ENCODE results near the gene THOC6.

Gene THOC6

GRCh38 chr16:3023669-3024478 lies at the start of gene THOC6, which contains the start of gene HCFC1R1:
Gene THOC6 (plus strand): TSS chr16:3024035. CDS start chr16:3024327, 292 bp downstream.
Gene HCFC1R1 (minus strand): TSS chr16:3023942. CDS start chr16:3023941, 1 bp downstream.
- DNase-seq (ENCODE audit: low read depth in 3 of 3), result peak; percentile 90 to 93 (median 91)

DNA sequence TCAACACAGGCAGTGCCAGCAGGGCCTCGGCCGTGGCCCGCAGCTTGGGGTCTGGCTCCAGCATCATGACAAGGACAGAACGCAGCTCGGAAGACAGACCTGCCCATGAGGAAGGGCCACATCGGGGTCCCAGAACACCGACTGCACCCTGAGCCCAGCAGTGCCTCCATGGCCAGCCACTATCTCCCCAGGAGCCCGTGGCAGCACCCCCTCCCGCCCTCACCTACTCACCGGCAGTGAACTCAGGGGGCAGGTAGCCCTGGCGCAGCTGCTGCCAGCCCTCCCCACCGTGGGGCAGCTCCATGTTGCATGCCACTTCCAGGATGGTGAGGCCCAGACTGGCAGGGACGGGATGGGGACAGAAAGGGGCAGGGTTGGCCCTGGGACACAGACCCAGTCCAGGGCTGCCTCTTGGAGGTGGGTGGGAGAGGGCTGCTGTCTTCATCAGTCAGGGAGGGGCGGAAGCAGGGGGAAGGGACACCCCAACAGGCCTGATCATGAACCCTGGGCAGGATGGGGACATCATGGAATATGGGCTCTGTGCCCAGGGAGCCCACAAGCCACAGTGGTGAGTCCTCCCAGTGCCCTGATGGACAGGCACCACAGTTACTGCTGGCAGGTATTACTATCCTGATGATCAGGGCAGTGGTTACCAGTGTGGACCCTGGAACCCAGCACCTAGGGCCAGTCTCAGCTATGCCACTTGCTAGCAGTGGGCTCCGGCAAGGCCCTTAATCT lies 49.3 kb upstream of the THOC6 start:
- DNase-seq (ENCODE audit: low read depth in 3 of 3), result no peak

DNA sequence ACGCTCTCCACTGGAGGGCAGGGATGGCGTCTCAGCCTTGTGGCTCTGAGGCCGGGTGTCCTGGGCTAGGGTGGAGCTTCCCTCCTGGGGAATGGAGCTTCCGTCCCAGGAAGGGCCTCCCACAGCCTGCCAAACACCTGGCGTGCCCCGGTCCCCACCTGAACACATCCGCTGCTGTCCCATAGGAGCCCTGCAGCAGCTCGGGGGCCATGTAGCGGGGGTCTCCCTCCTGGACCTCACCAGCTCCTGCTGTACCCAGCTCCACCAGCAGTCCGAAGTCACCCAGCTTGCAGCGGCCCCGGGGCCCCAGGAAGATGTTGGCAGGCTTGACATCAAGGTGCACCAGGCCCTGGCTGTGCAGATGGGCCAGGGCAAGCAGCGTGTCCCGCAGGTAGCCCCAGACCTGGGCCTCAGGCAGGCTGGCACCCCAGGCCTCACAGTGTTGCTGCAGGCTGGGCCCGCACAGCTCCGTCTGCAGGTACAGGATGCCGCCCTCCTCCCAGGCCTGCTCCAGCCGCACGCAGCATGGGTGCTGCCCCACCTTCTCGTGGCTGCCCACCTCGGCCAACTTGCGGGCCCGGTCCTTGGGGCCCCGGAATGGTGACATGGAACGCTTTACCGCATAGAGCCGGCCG lies 48.6 kb upstream of the THOC6 start:
- no peak for DNase-seq (ENCODE audit: low read depth in 3 of 3)

DNA sequence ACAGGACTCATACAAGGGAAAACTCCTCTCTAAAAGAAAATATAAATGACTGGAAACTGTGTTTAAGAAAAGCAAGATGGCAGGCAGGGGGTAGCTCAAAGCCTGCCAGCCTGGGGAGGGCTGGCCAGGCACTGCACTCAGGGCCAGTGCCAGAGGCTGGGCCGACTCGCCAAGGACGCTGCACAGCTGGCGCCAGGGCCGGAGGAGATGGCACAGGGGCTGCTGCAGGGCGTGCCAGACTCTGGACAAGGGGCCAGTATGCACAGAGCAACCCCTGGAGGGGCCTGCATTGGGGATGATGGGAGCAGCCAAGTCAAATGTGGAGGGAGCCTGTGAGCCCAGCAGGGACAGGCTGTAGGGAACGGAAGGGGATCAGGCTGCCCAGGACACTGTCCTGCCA lies 47.6 kb upstream of the THOC6 start:
- DNase-seq (ENCODE audit: low read depth in 3 of 3), result no peak

DNA sequence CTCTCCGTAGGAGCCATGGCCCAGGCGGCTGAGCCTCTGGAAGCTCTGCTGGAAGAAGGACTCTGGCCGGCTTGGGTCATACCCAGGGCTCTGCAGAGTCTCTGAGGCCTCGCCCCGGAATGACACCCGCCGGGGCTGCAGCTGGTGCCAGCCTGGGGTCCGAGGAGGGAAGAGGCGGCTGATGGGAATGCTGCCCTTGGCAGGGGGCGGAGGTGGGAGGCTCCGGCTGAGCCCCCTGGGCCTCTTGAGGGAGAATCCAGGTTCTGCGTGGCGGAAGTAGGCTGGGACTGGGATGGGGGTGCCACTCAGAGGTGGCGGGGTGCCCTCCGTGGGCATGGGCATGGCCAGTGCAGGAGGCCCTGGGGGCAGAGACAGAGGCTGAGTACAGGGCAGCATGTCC lies 47.2 kb upstream of the THOC6 start:
- no peak for DNase-seq (ENCODE audit: low read depth in 3 of 3)

GRCh38 chr16:2977440-2977839 lies 46.4 kb upstream of the THOC6 start:
- no peak for DNase-seq (ENCODE audit: low read depth in 3 of 3)

DNA sequence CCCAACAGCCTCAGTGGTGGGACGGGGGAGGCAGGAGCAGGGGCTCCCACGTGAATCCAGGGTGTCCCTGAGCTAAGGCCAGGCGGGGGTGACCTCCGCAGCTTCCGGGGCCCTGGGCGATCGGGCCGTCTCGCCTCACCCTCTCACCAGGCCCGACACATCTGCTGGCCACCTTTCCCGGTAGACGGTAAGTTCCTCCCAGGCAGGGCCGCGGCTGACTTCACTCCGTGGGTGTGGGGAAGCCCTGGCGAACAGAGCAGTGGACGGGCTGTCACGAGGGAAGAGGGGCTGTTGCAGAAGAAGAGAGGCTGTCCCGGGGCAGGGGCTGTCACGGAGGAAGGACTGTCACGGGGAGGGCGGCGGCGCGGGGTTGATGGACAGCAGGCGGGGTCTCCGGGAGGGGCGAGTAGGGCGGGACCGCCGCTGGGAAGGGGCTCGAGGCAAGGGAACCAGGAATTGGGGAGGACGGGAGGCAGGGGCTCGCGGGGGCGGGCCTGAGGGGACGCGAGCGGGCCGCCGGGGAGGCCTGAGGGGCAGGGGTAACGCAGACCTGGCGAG lies 44.1 kb upstream of the THOC6 start:
- no peak for DNase-seq (ENCODE audit: low read depth in 3 of 3)

- peak; percentile 89 to 95 (median 93) for DNase-seq (ENCODE audit: low read depth in 3 of 3)
These were observed 43.3 kb upstream of the THOC6 start, which contains the start of gene PKMYT1 for GRCh38 chr16:2980227-2981176. Gene PKMYT1 (minus strand): TSS chr16:2980446. CDS start chr16:2979657, 789 bp downstream.

GRCh38 chr16:2981177-2981898 lies 42.5 kb upstream of the THOC6 start:
- no peak for DNase-seq (ENCODE audit: low read depth in 3 of 3)

DNA sequence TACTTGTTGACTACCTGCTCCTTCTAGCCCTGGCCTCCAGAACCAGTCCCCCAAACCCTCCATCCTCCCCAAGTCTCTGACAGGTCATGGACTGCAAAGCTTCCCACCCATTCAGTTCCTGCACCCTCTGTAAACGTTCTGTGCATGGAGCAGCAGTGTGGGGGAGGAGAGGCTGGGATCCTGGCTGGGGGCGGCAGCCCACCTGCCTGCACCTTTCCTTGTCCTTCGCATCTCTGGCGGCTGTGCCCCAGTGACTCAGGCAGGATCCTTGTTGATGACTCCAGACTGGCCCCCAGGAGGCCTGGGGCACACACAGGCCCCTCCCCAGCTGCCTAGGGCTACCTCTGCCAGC lies 42.0 kb upstream of the THOC6 start:
- DNase-seq (ENCODE audit: low read depth in 3 of 3), result no peak

DNA sequence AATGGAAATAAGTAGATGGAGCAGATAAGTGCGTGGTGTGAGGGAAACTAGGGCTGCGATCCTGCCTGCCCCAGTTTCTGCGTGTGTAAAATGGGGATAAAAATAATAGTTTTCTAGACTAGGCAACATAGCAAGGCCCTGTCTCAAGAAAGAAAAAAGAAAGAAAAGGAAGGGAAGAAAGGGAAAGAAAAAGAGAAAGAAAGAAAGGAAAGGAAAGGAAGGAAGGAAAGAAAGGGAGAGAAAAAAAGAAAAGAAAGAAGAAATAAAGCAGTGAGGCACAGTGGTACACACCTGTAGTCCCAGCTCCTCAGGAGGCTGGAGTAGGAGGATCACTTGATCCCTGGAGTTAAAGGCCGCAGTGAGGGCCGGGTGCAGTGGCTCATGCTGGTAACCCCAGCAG lies 41.4 kb upstream of the THOC6 start:
- DNase-seq (ENCODE audit: low read depth in 3 of 3), result no peak

DNA sequence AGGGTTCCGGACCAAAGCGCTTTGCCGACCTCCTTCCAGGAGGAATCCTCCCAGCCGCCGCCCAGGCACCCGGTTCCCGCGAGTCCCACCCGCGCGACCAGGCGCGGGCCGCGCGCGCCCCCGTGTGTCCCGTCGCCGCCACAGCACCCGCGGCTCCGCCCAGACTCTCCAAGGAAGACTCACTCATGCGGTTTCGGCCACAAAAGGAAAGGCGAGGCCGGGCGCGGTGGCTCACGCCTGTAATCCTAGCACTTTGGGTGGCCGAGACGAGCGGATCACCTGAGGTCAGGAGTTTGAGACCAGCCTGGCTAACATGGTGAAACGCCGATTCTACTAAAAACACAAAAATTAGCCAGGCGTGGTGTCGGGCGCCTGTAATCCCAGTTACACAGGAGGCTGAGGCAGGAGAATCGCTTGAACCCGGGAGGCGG lies 40.1 kb upstream of the THOC6 start:
- peak; percentile 42 to 54 (median 43) for DNase-seq (ENCODE audit: low read depth in 3 of 3)

DNA sequence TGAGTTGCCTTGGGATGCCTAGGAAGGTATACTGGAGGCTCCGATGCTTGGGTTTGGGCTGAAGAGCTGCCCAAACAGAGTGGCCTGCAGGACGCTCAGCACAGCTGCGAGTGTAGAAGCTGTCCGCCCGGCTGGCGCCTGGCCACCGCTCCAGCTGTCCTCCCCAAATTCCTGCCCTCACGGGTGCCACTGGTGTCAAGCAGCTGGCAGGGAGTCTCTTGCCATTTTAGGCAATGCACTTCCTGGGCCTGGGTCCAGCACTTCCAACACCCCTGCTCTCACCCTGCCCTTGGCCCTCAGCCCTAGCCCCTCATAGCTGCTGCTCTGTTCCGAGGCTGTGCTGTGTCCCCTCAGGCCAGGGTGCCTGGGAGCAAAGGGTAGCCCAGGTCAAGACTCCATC lies 38.4 kb upstream of the THOC6 start:
- no peak for DNase-seq (ENCODE audit: low read depth in 3 of 3)

DNA sequence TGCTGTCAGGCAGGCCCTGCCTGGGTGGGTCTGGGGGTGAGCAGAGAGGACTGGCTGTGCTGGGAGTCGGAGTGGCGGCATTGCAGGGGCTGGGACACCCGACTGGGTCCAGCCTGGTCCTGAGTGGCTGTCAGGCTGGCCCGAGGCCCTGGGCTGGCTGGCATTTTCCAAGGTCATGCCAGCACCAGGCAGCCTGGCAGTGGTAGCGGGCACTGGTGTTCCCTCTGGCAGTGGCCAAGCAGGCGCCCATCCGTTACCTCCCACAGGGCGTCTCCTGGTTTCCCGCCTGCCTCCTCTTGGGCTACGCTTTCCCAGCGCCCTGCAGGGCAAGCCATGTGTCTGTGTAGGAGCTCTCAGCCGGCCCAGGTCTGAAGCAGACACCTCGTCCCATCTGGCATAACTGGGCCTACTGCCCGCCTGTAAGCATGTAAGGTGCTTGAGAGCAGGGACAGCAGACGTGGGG lies 37.9 kb upstream of the THOC6 start:
- no peak for DNase-seq (ENCODE audit: low read depth in 3 of 3)

DNA sequence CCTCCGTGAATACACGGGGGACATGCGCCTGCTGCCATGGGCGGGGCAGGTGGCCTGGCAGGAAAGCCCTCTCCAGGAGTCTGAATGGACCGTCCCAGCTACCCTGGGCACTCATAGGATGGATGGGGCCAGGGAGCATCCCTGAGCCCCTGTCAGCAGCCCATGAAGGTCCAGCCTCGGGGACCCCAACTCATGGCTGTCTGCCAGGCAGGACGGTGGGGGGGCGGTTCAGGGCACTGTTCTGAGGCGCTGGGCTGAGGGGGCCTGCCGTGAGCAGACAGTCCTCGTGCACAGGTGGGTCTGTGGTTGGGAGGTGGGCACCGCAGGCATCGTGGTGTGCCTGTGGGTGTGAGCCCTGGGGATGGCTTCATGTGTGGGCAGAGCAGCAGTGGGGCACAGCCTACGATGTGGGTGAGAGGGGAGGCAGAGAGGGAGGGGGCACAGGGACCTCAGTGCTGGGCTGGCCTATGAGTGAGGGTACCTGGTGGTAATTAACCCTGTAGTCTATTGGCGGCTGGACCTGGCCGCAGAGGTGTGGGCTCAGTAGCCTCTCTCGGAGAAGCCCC lies 37.1 kb upstream of the THOC6 start:
- no peak for DNase-seq (ENCODE audit: low read depth in 3 of 3)

- DNase-seq (ENCODE audit: low read depth in 3 of 3), result no peak
These were observed 36.5 kb upstream of the THOC6 start for GRCh38 chr16:2987286-2987685.

DNA sequence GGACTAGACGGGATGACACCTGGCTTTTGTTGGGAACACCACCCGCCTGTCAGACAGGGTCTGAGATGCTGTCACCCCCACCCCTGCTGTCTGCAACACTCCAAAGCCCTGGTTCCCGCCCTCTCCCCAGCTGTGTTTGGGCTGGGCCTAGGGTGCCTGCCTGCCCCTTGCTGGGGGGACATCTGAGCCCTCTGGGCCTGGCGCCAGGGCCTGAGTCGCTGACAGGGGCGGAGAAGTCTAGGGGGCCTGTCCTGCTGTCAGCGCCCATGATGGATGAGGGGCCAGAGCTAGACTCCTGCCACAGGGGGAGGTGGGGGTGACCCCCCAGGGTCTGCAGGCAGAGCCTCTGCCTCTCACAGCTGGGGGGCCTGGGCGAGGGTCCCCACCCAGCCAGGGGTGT lies 36.0 kb upstream of the THOC6 start:
- DNase-seq (ENCODE audit: low read depth in 3 of 3), result no peak

DNA sequence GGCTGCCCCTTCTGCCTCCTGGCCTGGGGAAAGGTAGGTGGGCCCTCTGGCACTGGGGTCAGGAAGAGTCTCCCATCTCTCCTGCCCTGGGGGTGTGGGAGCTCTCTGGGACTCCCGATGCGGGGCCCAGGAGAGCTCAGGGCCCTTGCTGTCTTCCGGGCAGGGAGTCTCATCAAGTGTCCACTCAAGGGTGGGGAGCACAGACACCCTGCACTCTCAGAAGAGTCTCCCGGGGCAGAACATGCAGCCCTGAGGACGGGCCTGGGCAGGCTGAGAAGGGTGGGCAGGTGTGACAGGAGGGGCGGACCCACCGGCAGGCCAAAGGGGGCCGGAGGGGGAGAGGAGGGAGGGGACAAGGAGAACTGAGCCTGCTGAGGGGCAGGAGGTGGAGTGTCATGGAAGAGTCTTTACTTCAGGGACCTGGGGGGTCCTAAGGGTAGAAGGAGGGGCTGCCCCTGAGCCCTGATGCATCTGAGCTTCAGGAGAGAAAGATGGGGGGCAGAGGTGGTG lies 35.2 kb upstream of the THOC6 start:
- no peak for DNase-seq (ENCODE audit: low read depth in 3 of 3)

DNA sequence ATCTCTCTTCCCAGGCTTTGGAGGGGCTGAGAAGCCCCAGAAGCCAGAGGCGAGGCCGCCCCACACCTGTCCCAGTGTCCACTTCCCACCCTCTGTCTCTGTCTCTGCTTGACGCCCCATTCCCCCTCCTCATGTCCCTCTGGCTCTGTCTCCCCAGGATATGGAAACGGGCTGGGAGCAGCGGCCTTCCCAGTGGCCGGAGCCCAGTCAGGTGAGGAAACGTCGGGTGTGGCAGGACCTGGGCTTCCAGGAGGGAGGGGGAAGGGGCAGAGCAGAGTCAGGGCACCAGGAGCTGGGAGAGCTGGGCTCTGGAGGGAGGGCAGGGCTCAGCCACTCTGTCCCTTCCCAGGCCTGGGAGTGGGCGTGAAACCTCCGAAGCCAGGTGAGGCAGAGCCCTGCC lies 32.9 kb upstream of the THOC6 start:
- DNase-seq (ENCODE audit: low read depth in 3 of 3), result no peak
